Subcutaneous adipose tissue (tissue), 4 donors: Measurements from ENCODE around the gene RNF111. TPM values are rescaled to one million over a fixed set of nuclear protein-coding genes. Genes with fewer than 3 reads are reported as not detected.

Experiments
- total RNA-seq, 4 donors: library from RNA; depleted of rRNA; stranded (reverse); fragments of >200 nt; gene quantifications; one replicate each; pipeline ENCODE4 v1.1.0, GENCODE V29; 2016
- TF ChIP-seq, protein P1 (sequence below): fragments of 450-650 bp; IDR thresholded peaks from one replicate; pipeline ENCODE4 v1.5.1; 2016; ENCODE audit warnings: low read depth, mild to moderate bottlenecking, control low read depth, antibody characterized with exemption, moderate library complexity

RNF111 gene
- total RNA-seq, 4 donors from 2014 or later, result 24.2 to 35.7 (median 28.0) TPM

DNA sequence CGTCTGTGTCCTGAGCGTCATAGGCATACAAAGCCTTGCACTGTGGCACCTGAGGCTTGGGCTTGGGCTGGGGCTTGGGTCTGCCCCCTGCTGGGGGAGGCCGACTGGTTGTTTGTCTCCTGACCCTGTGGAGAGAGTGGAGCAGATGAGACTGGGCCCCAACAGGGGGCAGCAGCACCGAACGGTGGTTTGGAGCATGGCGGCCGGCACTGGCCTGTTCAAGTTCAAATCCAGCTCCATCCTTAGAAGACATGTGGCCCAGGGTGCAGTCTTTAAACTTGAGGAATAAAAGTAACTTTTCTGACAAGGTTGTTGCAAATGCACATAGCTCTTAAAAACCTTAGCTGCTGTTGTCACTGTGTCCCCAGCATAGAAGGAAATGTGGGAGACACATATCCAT is 150.8 kb downstream of the RNF111 start:
- TF ChIP-seq, protein P1, sequence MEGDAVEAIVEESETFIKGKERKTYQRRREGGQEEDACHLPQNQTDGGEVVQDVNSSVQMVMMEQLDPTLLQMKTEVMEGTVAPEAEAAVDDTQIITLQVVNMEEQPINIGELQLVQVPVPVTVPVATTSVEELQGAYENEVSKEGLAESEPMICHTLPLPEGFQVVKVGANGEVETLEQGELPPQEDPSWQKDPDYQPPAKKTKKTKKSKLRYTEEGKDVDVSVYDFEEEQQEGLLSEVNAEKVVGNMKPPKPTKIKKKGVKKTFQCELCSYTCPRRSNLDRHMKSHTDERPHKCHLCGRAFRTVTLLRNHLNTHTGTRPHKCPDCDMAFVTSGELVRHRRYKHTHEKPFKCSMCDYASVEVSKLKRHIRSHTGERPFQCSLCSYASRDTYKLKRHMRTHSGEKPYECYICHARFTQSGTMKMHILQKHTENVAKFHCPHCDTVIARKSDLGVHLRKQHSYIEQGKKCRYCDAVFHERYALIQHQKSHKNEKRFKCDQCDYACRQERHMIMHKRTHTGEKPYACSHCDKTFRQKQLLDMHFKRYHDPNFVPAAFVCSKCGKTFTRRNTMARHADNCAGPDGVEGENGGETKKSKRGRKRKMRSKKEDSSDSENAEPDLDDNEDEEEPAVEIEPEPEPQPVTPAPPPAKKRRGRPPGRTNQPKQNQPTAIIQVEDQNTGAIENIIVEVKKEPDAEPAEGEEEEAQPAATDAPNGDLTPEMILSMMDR, result no peak

DNA sequence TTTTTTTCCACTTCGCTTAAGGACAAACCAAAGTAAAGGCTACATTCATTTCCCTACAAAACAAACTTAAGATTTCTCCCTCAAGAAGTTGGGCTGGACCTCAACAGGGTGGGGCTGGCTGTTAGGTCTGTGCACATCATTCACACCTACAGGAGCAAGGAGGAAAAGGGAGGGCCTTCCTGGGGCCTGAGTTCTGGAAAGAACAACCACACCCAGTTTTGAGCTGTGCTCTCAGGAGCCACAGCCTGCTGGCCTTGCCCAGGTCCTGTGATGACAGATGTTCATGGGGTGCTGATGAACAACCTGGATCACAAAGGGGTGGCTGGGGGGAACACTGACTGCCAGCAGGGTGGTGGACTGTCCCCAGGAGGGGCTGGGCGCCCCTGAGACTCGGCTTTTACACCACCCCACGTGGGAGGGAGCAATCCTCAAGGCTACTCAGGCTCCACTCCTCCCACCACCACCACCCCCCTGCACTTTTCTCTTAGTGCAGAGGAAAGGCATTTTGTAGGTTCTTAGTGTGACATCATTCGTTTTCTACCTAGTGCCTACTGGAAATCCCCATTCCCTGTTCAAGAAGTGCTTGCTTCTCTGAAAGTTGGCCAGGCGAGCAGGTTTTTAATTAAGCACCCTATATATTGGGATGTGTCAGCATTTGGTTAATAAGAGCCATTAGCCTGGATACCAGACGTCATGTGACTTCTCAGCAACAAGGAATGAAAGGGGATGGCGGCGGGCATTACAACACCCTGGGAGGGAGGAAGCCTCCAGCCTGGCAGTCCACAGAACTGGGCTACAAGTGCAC is 153.2 kb downstream of the RNF111 start:
- TF ChIP-seq, protein P1, result no peak

DNA sequence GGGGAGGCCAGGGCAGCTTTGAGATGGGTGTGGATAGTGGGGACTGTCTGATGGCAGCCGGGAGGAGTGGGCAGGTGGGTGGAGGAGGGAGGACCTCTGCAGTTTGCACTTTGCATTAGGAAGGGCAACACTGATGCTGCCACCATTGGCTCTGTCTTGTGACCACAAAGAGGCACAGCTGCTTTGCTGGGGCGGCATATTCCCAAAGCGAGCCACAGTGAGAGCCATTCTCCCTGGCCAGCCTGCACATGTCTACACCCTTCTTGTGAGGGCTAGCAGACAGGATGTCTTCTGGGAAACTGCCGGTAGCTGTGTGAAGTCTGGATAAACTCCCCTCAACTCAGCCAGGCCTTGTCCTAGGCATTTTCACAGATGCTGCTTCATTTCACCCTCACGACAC is 155.8 kb downstream of the RNF111 start:
- TF ChIP-seq, protein P1, result no peak

Other genes with a start within 250 kb of the RNF111 start
- gene ADAM10, start 238.0 kb upstream of the RNF111 start, total RNA-seq, result 100 to 1,000 TPM in 1 of 4 donors, 10 to 100 TPM in 3; 55.4 to 105 (median 57.6) TPM
- 10 to 100 TPM; 13.4 to 21.7 (median 18.4) TPM for gene MINDY2, start 216.4 kb upstream of the RNF111 start, total RNA-seq
- 100 to 1,000 TPM; 102 to 146 (median 122) TPM for gene SLTM, start 54.0 kb upstream of the RNF111 start, total RNA-seq
- gene CCNB2, start 117.5 kb downstream of the RNF111 start, total RNA-seq, result 1 to 10 TPM in 2 of 4 donors, under 1 TPM in 1, not detected in 1; 0.38 to 3.5 (median 2.9) TPM
- gene LDHAL6B, start 219.2 kb downstream of the RNF111 start, total RNA-seq, result not detected